Measurements from ENCODE around the gene MRPL43. TPM values are rescaled to one million over a fixed set of nuclear protein-coding genes. Genes with fewer than 3 reads are reported as not detected.

MRPL43 gene
- total RNA-seq, 1 donor from 2014 or later, result 70.2 TPM

DNA sequence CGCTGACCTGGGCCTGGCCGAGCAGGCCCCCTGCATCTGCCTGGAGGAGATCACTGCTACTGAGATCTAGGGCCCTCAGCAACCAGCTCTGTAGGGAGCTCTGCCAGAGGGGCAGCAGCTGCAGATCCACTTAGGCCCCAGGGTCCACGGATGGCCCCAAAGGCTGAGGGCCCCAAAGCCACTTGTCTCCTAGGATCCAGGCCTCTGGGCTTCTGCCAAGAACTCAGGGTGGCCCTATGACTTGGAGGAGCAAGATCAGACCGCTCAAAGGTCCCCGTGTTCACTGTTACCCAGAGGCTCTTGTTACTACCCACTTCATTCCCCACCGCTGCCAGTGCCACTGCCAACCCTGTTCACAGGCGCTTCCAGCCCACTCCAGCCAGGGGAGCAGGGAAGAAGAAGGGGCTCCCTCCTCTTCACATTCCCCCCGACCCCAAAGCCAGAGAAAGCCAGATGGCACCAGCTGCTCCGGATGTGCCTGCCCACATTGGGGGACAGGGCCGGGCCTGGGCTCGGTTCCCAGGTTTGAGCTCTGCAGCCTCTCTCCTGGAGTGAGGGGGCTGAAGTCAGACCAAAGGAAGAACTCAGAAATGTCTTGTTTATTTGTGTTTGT, 19.9 kb upstream of the MRPL43 start:
- H3K4me1 Mint-ChIP-seq, result peaks cover 7% of the 10 kb centered on the region
- TF ChIP-seq, protein P1, sequence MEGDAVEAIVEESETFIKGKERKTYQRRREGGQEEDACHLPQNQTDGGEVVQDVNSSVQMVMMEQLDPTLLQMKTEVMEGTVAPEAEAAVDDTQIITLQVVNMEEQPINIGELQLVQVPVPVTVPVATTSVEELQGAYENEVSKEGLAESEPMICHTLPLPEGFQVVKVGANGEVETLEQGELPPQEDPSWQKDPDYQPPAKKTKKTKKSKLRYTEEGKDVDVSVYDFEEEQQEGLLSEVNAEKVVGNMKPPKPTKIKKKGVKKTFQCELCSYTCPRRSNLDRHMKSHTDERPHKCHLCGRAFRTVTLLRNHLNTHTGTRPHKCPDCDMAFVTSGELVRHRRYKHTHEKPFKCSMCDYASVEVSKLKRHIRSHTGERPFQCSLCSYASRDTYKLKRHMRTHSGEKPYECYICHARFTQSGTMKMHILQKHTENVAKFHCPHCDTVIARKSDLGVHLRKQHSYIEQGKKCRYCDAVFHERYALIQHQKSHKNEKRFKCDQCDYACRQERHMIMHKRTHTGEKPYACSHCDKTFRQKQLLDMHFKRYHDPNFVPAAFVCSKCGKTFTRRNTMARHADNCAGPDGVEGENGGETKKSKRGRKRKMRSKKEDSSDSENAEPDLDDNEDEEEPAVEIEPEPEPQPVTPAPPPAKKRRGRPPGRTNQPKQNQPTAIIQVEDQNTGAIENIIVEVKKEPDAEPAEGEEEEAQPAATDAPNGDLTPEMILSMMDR (IDR thresholded peaks at IDR 0.05; ENCODE audit: unreplicated experiment), result no peak
- no peaks in the 10 kb centered on the region for H3K9me3 Mint-ChIP-seq
- H3K27ac Mint-ChIP-seq, result no peak overlapping the region
- H3K4me3 Mint-ChIP-seq, result no peak overlapping the region
- peaks cover 6% of the 10 kb centered on the region for H3K36me3 Mint-ChIP-seq
- no peaks in the 10 kb centered on the region for H3K27me3 Mint-ChIP-seq (ENCODE audit: low read depth)
- no peak for DNase-seq (ENCODE audit: low spot score in 2 of 2, unreplicated experiment in 2 of 2)

DNA sequence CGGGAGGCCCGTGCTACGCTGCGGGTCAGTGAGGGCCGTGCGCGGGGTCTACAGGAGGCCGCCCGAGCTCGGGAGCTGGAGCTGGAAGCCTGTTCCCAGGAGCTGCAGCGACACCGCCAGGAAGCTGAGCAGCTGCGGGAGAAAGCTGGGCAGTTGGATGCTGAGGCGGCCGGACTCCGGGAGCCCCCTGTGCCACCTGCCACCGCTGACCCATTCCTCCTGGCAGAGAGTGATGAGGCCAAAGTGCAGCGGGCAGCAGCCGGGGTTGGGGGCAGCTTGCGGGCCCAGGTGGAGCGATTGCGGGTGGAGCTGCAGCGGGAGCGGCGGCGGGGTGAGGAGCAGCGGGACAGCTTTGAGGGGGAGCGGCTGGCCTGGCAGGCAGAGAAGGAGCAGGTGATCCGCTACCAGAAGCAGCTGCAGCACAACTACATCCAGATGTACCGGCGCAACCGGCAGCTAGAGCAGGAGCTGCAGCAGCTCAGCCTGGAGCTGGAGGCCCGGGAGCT, 19.3 kb upstream of the MRPL43 start:
- Mint-ChIP-seq H3K4me3 (no peak overlapping the region), H3K27me3 (ENCODE audit: low read depth) (no peaks in the 10 kb centered on the region), H3K4me1 (peaks cover 12% of the 10 kb centered on the region), H3K27ac (peak overlapping the region; percentile 26), H3K9me3 (no peaks in the 10 kb centered on the region), H3K36me3 (peaks cover 6% of the 10 kb centered on the region)
- DNase-seq (ENCODE audit: low spot score in 2 of 2, unreplicated experiment in 2 of 2), result no peak
- TF ChIP-seq, protein P1 (IDR thresholded peaks at IDR 0.05; ENCODE audit: unreplicated experiment), result no peak

DNA sequence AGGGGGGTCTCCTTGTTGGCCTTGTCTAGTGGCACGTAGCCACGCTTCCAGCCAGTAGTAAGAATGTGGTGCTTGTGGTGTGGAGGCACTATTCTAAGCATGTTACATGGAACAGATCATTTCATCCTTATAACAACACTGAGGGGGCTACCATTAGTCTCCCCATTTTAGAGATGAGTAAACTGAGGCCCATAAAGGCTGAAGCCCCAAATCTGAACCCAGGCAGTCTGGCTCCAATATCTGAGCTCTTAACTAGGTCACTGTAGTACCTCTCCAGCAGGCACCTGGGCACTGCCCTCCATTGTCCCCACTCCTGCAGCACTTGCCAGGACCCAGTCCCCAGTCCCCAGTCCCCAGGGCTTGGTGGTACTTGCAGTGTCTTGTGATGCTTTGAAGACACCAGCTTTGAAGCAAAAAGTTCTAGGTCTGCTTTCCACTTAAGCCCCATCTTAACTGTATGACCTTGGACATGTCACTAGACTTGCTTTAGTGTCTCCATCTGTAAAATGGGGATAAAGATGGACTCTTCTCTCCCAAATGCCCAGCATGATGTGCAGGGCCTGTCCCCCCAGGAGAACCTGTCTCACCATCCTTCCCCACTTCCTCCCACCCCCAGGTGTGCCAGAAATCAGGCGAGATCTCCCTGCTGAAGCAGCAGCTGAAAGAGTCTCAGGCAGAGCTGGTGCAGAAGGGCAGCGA, 18.7 kb upstream of the MRPL43 start:
- Mint-ChIP-seq H3K4me3 (no peak overlapping the region), H3K9me3 (no peaks in the 10 kb centered on the region), H3K4me1 (peaks cover 18% of the 10 kb centered on the region), H3K27me3 (ENCODE audit: low read depth) (no peaks in the 10 kb centered on the region), H3K27ac (peak overlapping the region; percentile 26), H3K36me3 (peaks cover 6% of the 10 kb centered on the region)
- TF ChIP-seq, protein P1 (IDR thresholded peaks at IDR 0.05; ENCODE audit: unreplicated experiment), result no peak
- DNase-seq (ENCODE audit: low spot score in 2 of 2, unreplicated experiment in 2 of 2), result no peak

DNA sequence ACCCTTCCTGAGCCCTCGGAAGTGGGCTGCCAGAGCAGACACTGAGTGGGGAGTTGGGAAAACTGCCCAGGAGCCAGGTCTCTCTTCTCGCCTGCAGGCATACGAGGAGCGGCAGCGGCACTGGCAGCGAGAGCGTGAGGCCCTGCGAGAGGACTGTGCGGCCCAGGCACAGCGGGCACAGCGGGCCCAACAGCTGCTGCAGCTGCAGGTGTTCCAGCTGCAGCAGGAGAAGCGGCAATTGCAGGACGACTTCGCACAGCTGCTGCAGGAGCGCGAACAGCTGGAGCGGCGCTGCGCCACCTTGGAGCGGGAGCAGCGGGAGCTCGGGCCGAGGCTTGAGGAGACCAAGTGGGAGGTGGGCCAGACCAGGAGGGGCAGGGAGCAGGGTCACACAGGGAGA, 18.1 kb upstream of the MRPL43 start:
- Mint-ChIP-seq H3K9me3 (no peaks in the 10 kb centered on the region), H3K4me1 (peaks cover 22% of the 10 kb centered on the region), H3K27me3 (ENCODE audit: low read depth) (no peaks in the 10 kb centered on the region), H3K36me3 (peaks cover 6% of the 10 kb centered on the region), H3K27ac (no peak overlapping the region), H3K4me3 (no peak overlapping the region)
- TF ChIP-seq, protein P1 (IDR thresholded peaks at IDR 0.05; ENCODE audit: unreplicated experiment), result no peak
- DNase-seq (ENCODE audit: low spot score in 2 of 2, unreplicated experiment in 2 of 2), result no peak

DNA sequence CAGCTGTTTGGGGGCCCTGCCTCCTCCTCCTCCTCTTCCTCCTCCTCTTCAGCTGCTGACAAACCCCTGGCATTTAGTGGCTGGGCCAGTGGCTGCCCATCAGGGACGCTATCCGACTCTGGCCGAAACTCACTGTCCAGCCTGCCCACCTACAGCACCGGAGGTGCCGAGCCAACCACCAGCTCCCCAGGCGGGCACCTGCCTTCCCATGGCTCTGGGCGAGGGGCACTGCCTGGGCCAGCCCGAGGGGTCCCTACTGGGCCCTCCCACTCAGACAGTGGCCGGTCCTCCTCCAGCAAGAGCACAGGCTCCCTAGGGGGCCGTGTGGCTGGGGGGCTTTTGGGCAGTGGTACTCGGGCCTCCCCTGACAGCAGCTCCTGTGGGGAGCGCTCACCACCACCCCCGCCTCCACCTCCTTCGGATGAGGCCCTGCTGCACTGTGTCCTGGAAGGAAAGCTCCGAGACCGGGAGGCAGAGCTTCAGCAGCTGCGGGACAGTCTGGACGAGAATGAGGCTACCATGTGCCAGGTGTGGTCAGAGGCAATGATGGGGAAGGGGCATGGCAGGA, 16.4 kb upstream of the MRPL43 start:
- Mint-ChIP-seq H3K36me3 (peaks cover 6% of the 10 kb centered on the region), H3K4me3 (peak overlapping the region; percentile 42), H3K27ac (no peak overlapping the region), H3K9me3 (no peaks in the 10 kb centered on the region), H3K27me3 (ENCODE audit: low read depth) (no peaks in the 10 kb centered on the region), H3K4me1 (peaks cover 20% of the 10 kb centered on the region)
- DNase-seq (ENCODE audit: low spot score in 2 of 2, unreplicated experiment in 2 of 2), result no peak
- TF ChIP-seq, protein P1 (IDR thresholded peaks at IDR 0.05; ENCODE audit: unreplicated experiment), result no peak

All from mesothelial cell of epicardium (in vitro differentiated cells).